ENCODE results near the gene NPIPA5. TPM values are rescaled to one million over a fixed set of nuclear protein-coding genes. Genes with fewer than 3 reads are reported as not detected.

The NPIPA5 gene
- polyA plus RNA-seq, 2 of the 4 experiments (the other 2 are of a cell fraction): 1.6 TPM; not detected in 1

GRCh38 chr16:15426796-15427195 lies 48.7 kb upstream of the NPIPA5 start:
- peaks cover 9% of the 10 kb centered on the region for H3K4me1 ChIP-seq
- no peak overlapping the region for H3K4me2 ChIP-seq
- no peak for TF ChIP-seq RFX5 (IDR thresholded peaks at IDR 0.05)
- TF ChIP-seq EP300 (IDR thresholded peaks at IDR 0.05): no peak
- TF ChIP-seq RNF2 (IDR thresholded peaks at IDR 0.05; ENCODE audit: borderline replicate concordance, low read depth): no peak
- TF ChIP-seq BHLHE40 (IDR thresholded peaks at IDR 0.05; ENCODE audit: low read depth, low read length): no peak
- TF ChIP-seq, protein P1, sequence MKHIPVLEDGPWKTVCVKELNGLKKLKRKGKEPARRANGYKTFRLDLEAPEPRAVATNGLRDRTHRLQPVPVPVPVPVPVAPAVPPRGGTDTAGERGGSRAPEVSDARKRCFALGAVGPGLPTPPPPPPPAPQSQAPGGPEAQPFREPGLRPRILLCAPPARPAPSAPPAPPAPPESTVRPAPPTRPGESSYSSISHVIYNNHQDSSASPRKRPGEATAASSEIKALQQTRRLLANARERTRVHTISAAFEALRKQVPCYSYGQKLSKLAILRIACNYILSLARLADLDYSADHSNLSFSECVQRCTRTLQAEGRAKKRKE (CRISPR knock-in tag; IDR thresholded peaks at IDR 0.05; ENCODE audit: low read depth): no peak
- TF ChIP-seq FOXS1 (CRISPR knock-in tag; IDR thresholded peaks at IDR 0.05): no peak
- TF ChIP-seq ZFP36 (IDR thresholded peaks at IDR 0.05; ENCODE audit: borderline replicate concordance, partially characterized antibody): no peak
- TF ChIP-seq, protein P2, sequence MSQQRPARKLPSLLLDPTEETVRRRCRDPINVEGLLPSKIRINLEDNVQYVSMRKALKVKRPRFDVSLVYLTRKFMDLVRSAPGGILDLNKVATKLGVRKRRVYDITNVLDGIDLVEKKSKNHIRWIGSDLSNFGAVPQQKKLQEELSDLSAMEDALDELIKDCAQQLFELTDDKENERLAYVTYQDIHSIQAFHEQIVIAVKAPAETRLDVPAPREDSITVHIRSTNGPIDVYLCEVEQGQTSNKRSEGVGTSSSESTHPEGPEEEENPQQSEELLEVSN (IDR thresholded peaks at IDR 0.05; ENCODE audit: borderline replicate concordance, low read depth): no peak
- no peak for TF ChIP-seq HDAC2 (IDR thresholded peaks at IDR 0.05)
- TF ChIP-seq MYC (IDR thresholded peaks at IDR 0.05; ENCODE audit: borderline replicate concordance, low read length): no peak
- no peak for TF ChIP-seq CHD4 (IDR thresholded peaks at IDR 0.05; ENCODE audit: borderline replicate concordance)
- TF ChIP-seq KDM1A (IDR thresholded peaks at IDR 0.05; ENCODE audit: low read depth): no peak
- TF ChIP-seq CEBPB (IDR thresholded peaks at IDR 0.05): no peak
- no peak for TF ChIP-seq MAFK (IDR thresholded peaks at IDR 0.05; ENCODE audit: partially characterized antibody)
- TF ChIP-seq HOXB13 (CRISPR knock-in tag; IDR thresholded peaks at IDR 0.05; ENCODE audit: low read depth): no peak
- no peak for TF ChIP-seq GATA3 (IDR thresholded peaks at IDR 0.05; ENCODE audit: borderline replicate concordance)
- TF ChIP-seq TFCP2L1 (CRISPR knock-in tag; IDR thresholded peaks at IDR 0.05): no peak
- no peak for TF ChIP-seq NFE2L2 (conservative IDR thresholded peaks at IDR 0.05; ENCODE audit: low read length)
- TF ChIP-seq SREBF2 (IDR thresholded peaks at IDR 0.05): no peak
- no peak for TF ChIP-seq CTCF (IDR thresholded peaks at IDR 0.05)
- CTCF ChIA-PET: interaction anchor here (0.7 to 12.8 kb wide), 21 partner anchors 10 to 216 kb away, joined by 3 to 112 read pairs (median 4); partner anchors contain the start of gene MARF1
- FAIRE-seq (no peak), DNase-seq (ENCODE audit: low read depth in 1 of 2, low spot score in 1 of 2) (no peak), ATAC-seq (no peak)
- POLR2A ChIA-PET: no interaction called here
- no peak overlapping the region for H3K4me3 ChIP-seq
- no peaks in the 10 kb centered on the region for H3K9me3 ChIP-seq
- peak overlapping the region in 1 of 2 experiments; percentile 83; a peak in 3 of 6 replicates for H3K27ac ChIP-seq
- WGBS (ENCODE audit: missing lambda C conversion rate): 75% methylated on average over 6 of the region's 6 CpGs

- Histone ChIP-seq H3K27ac (no peak overlapping the region), H3K4me3 (no peak overlapping the region), H3K9me3 (no peaks in the 10 kb centered on the region), H3K4me1 (peaks cover 9% of the 10 kb centered on the region), H3K4me2 (no peak overlapping the region)
- FAIRE-seq: no peak
- ChIA-PET POLR2A (no interaction called here), CTCF (interaction anchor here (1.2 to 12.8 kb wide), 8 partner anchors 9 to 193 kb away, joined by 3 to 112 read pairs (median 6); no protein-coding TSS in a partner anchor)
- WGBS (ENCODE audit: missing lambda C conversion rate): 83% methylated on average over 6 of the region's 6 CpGs
- no peak for TF ChIP-seq RAD21 (conservative IDR thresholded peaks at IDR 0.05 in 1 of 2, IDR thresholded peaks at IDR 0.05 in 1 of 2)
- no peak for TF ChIP-seq EHF (CRISPR knock-in tag; IDR thresholded peaks at IDR 0.05)
- no peak for TF ChIP-seq SREBF2 (IDR thresholded peaks at IDR 0.05)
- TF ChIP-seq HDAC2 (IDR thresholded peaks at IDR 0.05): no peak
- no peak for TF ChIP-seq GATA3 (IDR thresholded peaks at IDR 0.05; ENCODE audit: borderline replicate concordance)
- no peak for TF ChIP-seq ESRRA (IDR thresholded peaks at IDR 0.05; ENCODE audit: borderline replicate concordance, low read length)
- TF ChIP-seq JUN (IDR thresholded peaks at IDR 0.05): no peak
- no peak for TF ChIP-seq KDM1A (IDR thresholded peaks at IDR 0.05; ENCODE audit: low read depth)
- TF ChIP-seq NPAS2 (CRISPR knock-in tag; IDR thresholded peaks at IDR 0.05; ENCODE audit: borderline replicate concordance): no peak
- TF ChIP-seq HOXB13 (CRISPR knock-in tag; IDR thresholded peaks at IDR 0.05; ENCODE audit: low read depth): no peak
- TF ChIP-seq EP300 (IDR thresholded peaks at IDR 0.05): no peak
- TF ChIP-seq MAZ (IDR thresholded peaks at IDR 0.05; ENCODE audit: borderline replicate concordance, low read depth, low read length): no peak
- no peak for TF ChIP-seq EHMT2 (IDR thresholded peaks at IDR 0.05; ENCODE audit: low read depth)
- no peak for TF ChIP-seq ZC3H11A (IDR thresholded peaks at IDR 0.05)
- no peak for TF ChIP-seq RNF2 (IDR thresholded peaks at IDR 0.05; ENCODE audit: borderline replicate concordance, low read depth)
- no peak for TF ChIP-seq ZNF302 (CRISPR knock-in tag; IDR thresholded peaks at IDR 0.05)
- TF ChIP-seq ZFP36 (IDR thresholded peaks at IDR 0.05; ENCODE audit: borderline replicate concordance, partially characterized antibody): no peak
- TF ChIP-seq, protein P3, sequence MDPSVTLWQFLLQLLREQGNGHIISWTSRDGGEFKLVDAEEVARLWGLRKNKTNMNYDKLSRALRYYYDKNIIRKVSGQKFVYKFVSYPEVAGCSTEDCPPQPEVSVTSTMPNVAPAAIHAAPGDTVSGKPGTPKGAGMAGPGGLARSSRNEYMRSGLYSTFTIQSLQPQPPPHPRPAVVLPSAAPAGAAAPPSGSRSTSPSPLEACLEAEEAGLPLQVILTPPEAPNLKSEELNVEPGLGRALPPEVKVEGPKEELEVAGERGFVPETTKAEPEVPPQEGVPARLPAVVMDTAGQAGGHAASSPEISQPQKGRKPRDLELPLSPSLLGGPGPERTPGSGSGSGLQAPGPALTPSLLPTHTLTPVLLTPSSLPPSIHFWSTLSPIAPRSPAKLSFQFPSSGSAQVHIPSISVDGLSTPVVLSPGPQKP (IDR thresholded peaks at IDR 0.05; ENCODE audit: low read depth, low read length): no peak
- no peak for DNase-seq (ENCODE audit: low read depth in 1 of 2, low spot score in 1 of 2)
- ATAC-seq: no peak
Measured at GRCh38 chr16:15425861-15426260, 47.8 kb upstream of the NPIPA5 start.
